HepG2 (cell line): ENCODE measurements around the gene ACOXL. TPM values are rescaled to one million over a fixed set of nuclear protein-coding genes. Genes with fewer than 3 reads are reported as not detected.

Experiments used
- AKNA ChIP-seq: sonication (generic); formaldehyde crosslinking; IDR thresholded peaks from 2 replicates; pipeline ENCODE4 v1.4.0; 2020; ENCODE audit warnings: missing genetic modification reagents, borderline replicate concordance
- ELF3 ChIP-seq: IDR thresholded peaks from 2 replicates; pipeline ENCODE4 v1.6.1; 2016; ENCODE audit warnings: missing genetic modification reagents, missing compliant biosample characterization
- LBX2 ChIP-seq: sonication (generic); formaldehyde crosslinking; IDR thresholded peaks from 2 replicates; pipeline ENCODE4 v1.5.0; 2020; ENCODE audit warnings: missing genetic modification reagents, mild to moderate bottlenecking, borderline replicate concordance
- MXD4 ChIP-seq: IDR thresholded peaks from 2 replicates; pipeline ENCODE4 v1.6.1; 2016; ENCODE audit warnings: mild to moderate bottlenecking, missing biosample characterization, missing genetic modification reagents
- REST ChIP-seq, 2 experiments: IDR thresholded peaks; 2 replicates each; pipeline ENCODE4 v1.6.1; 2011 to 2012; ENCODE audit warnings: low read length in 2 of 2, borderline replicate concordance in 1 of 2, low read depth in 1 of 2, mild to moderate bottlenecking in 1 of 2, moderate library complexity in 1 of 2
- SIN3A ChIP-seq: IDR thresholded peaks from 2 replicates; pipeline ENCODE4 v1.6.1; 2011; ENCODE audit warnings: low read depth, mild to moderate bottlenecking, control low read depth, low read length, borderline replicate concordance
- ZKSCAN8 ChIP-seq: IDR thresholded peaks from 2 replicates; pipeline ENCODE4 v1.6.1; 2016; ENCODE audit warnings: borderline replicate concordance, missing genetic modification reagents, missing compliant biosample characterization
- ZNF552 ChIP-seq: sonication (generic); formaldehyde crosslinking; IDR thresholded peaks from 2 replicates; pipeline ENCODE4 v1.9.0; 2022; ENCODE audit warnings: missing genetic modification reagents, mild to moderate bottlenecking, borderline replicate concordance
- ZNF646 ChIP-seq: sonication (generic); formaldehyde crosslinking; IDR thresholded peaks from 2 replicates; pipeline ENCODE4 v1.9.0; 2021; ENCODE audit warnings: mild to moderate bottlenecking, missing genetic modification reagents
- ZNF691 ChIP-seq: sonication (generic); formaldehyde crosslinking; IDR thresholded peaks from 2 replicates; pipeline ENCODE4 v1.4.0; 2020; ENCODE audit warnings: missing genetic modification reagents, low read depth, mild to moderate bottlenecking, borderline replicate concordance
- polyA plus RNA-seq, 8 experiments: library from polyadenylated mRNA; depleted of rRNA in 3 of 8; stranded (reverse) in 7 of 8; unstranded in 1 of 8; fragments of >200 nt; fragmentation: Illumina TruSeq in 4 of 8; extraction: Trizol in 4 of 8; gene quantifications; 2 replicates each; pipeline versions ENCODE4 v1.2.1 to v1.2.3, GENCODE V29; 2011 to 2016; ENCODE audit warnings: low read depth in 4 of 8, missing spikeins in 1 of 8, mixed read lengths in 1 of 8; ENCODE audit not compliant: insufficient read depth in 1 of 8
- total RNA-seq, 5 experiments: library from RNA; depleted of rRNA; stranded (reverse); fragments of >200 nt; fragmentation: Illumina TruSeq; extraction: Trizol; gene quantifications; 2 replicates each; pipeline ENCODE4 v1.2.3, GENCODE V29; 2016; ENCODE audit warnings: low read depth in 1 of 5

ACOXL gene
- total and polyA plus RNA-seq, 2 of the 13 experiments (the other 11 are each of a cell fraction or from before 2014, with no cell fraction given), result not detected

- TF ChIP-seq AKNA (CRISPR knock-in tag) (no peak), ELF3 (CRISPR knock-in tag) (no peak), REST (IDR thresholded peaks at IDR 0.05; ENCODE audit: borderline replicate concordance in 1 of 2, low read depth in 1 of 2, low read length in 2 of 2) (no peak), SIN3A (peak; percentile 17; the same call in 1 of the 2 replicates), ZNF552 (CRISPR knock-in tag) (no peak), ZNF691 (CRISPR knock-in tag) (peak; percentile 88; the same call in 1 of the 2 replicates), MXD4 (peak; percentile 65), LBX2 (no peak), ZNF646 (no peak; the same call in 1 of the 2 replicates), ZKSCAN8 (CRISPR knock-in tag) (no peak)
Observed at GRCh38 chr2:111122631-111123421, 390.5 kb downstream of the ACOXL start (continued).
